HepG2 (cell line): ENCODE data around the gene HNRNPF. TPM values are rescaled to one million over a fixed set of nuclear protein-coding genes. Genes with fewer than 3 reads are reported as not detected.

Experiments
- CHD2 ChIP-seq: IDR thresholded peaks from 2 replicates; pipeline ENCODE4 v1.6.1; 2011; ENCODE audit warnings: low read depth, low read length, improper control_type of control experiment
- CREM ChIP-seq, 2 experiments: sonication (generic) in 1 of 2; formaldehyde crosslinking in 1 of 2; IDR thresholded peaks; 2 replicates each; pipeline versions ENCODE4 v1.4.0 to v1.6.1; 2016 to 2020; ENCODE audit warnings: antibody characterized with exemption in 1 of 2, mild to moderate bottlenecking in 1 of 2, missing genetic modification reagents in 1 of 2
- NCOA2 ChIP-seq: sonication (generic); formaldehyde crosslinking; IDR thresholded peaks from 2 replicates; pipeline ENCODE4 v1.8.0; 2022; ENCODE audit warnings: inconsistent platforms
- NR2F6 ChIP-seq, 2 experiments: IDR thresholded peaks; 2 replicates each; pipeline ENCODE4 v1.6.1; 2016; ENCODE audit warnings: antibody characterized with exemption in 1 of 2, mild to moderate bottlenecking in 1 of 2
- NRL ChIP-seq: sonication (generic); formaldehyde crosslinking; IDR thresholded peaks from 2 replicates; pipeline ENCODE4 v1.5.0; 2020; ENCODE audit warnings: missing genetic modification reagents, mild to moderate bottlenecking, moderate library complexity, borderline replicate concordance
- PAX8 ChIP-seq: sonication (generic); formaldehyde crosslinking; IDR thresholded peaks from 2 replicates; pipeline ENCODE4 v1.8.0; 2022; ENCODE audit warnings: mild to moderate bottlenecking, missing genetic modification reagents, borderline replicate concordance
- SNAPC2 ChIP-seq: sonication (generic); formaldehyde crosslinking; IDR thresholded peaks from 2 replicates; pipeline ENCODE4 v1.8.1; 2022; ENCODE audit warnings: mild to moderate bottlenecking, missing genetic modification reagents
- THYN1 ChIP-seq: sonication (generic); formaldehyde crosslinking; IDR thresholded peaks from 2 replicates; pipeline ENCODE4 v1.8.1; 2023; ENCODE audit warnings: low read depth, mild to moderate bottlenecking, moderate library complexity, missing genetic modification reagents, borderline replicate concordance
- WIZ ChIP-seq: sonication (generic); formaldehyde crosslinking; IDR thresholded peaks from 2 replicates; pipeline ENCODE4 v1.5.1; 2020; ENCODE audit warnings: mild to moderate bottlenecking, missing genetic modification reagents
- ZEB1 ChIP-seq: IDR thresholded peaks from 2 replicates; pipeline ENCODE4 v1.6.1; 2012; ENCODE audit warnings: mild to moderate bottlenecking, low read depth, inconsistent platforms; ENCODE audit not compliant: insufficient replicate concordance
- ZMYM2 ChIP-seq: sonication (generic); formaldehyde crosslinking; IDR thresholded peaks from 2 replicates; pipeline ENCODE4 v1.8.0; 2022; ENCODE audit warnings: mild to moderate bottlenecking, missing genetic modification reagents
- ZNF260 ChIP-seq: sonication (generic); formaldehyde crosslinking; IDR thresholded peaks from 2 replicates; pipeline ENCODE4 v1.4.0; 2020; ENCODE audit warnings: missing genetic modification reagents, low read depth, mild to moderate bottlenecking, borderline replicate concordance
- ZNF263 ChIP-seq: sonication (generic); formaldehyde crosslinking; IDR thresholded peaks from 2 replicates; pipeline ENCODE4 v1.4.0; 2020; ENCODE audit warnings: missing genetic modification reagents
- ZNF3 ChIP-seq: IDR thresholded peaks from 2 replicates; pipeline ENCODE4 v1.7.0; 2017; ENCODE audit warnings: inconsistent platforms
- ZNF460 ChIP-seq: sonication (generic); formaldehyde crosslinking; IDR thresholded peaks from 2 replicates; pipeline ENCODE4 v1.5.1; 2020; ENCODE audit warnings: missing genetic modification reagents, mild to moderate bottlenecking, borderline replicate concordance
- ZNF564 ChIP-seq: sonication (generic); formaldehyde crosslinking; IDR thresholded peaks from 2 replicates; pipeline ENCODE4 v1.8.1; 2023; ENCODE audit warnings: mild to moderate bottlenecking, missing genetic modification reagents
- ZNF569 ChIP-seq: sonication (generic); formaldehyde crosslinking; IDR thresholded peaks from 2 replicates; pipeline ENCODE4 v1.5.0; 2020; ENCODE audit warnings: mild to moderate bottlenecking, missing genetic modification reagents, moderate library complexity, borderline replicate concordance
- ZNF7 ChIP-seq: IDR thresholded peaks from 2 replicates; pipeline ENCODE4 v1.6.1; 2016; ENCODE audit warnings: missing biosample characterization, missing genetic modification reagents
- polyA plus RNA-seq, 8 experiments: library from polyadenylated mRNA; depleted of rRNA in 3 of 8; stranded (reverse) in 7 of 8; unstranded in 1 of 8; fragments of >200 nt; fragmentation: Illumina TruSeq in 4 of 8; extraction: Trizol in 4 of 8; gene quantifications; 2 replicates each; pipeline versions ENCODE4 v1.2.1 to v1.2.3, GENCODE V29; 2011 to 2016; ENCODE audit warnings: low read depth in 4 of 8, missing spikeins in 1 of 8, mixed read lengths in 1 of 8; ENCODE audit not compliant: insufficient read depth in 1 of 8
- total RNA-seq, 5 experiments: library from RNA; depleted of rRNA; stranded (reverse); fragments of >200 nt; fragmentation: Illumina TruSeq; extraction: Trizol; gene quantifications; 2 replicates each; pipeline ENCODE4 v1.2.3, GENCODE V29; 2016; ENCODE audit warnings: low read depth in 1 of 5
- TF ChIP-seq, protein P1 (sequence below), 2 experiments: sonication (generic) in 1 of 2; formaldehyde crosslinking in 1 of 2; IDR thresholded peaks; 2 replicates each; pipeline versions ENCODE4 v1.5.1 to v1.6.1; 2011 to 2020; ENCODE audit warnings: borderline replicate concordance in 1 of 2, low read depth in 1 of 2, low read length in 1 of 2, mild to moderate bottlenecking in 1 of 2, missing genetic modification reagents in 1 of 2, moderate library complexity in 1 of 2
- TF ChIP-seq, protein P2 (sequence below): sonication (generic); formaldehyde crosslinking; IDR thresholded peaks from 2 replicates; pipeline ENCODE4 v1.5.1; 2020; ENCODE audit warnings: mild to moderate bottlenecking, missing genetic modification reagents, moderate library complexity

HNRNPF gene
- total and polyA plus RNA-seq, 2 of the 13 experiments (the other 11 are each of a cell fraction or from before 2014, with no cell fraction given): 166 to 308 TPM

GRCh38 chr10:43409385-43410109, 561 bp upstream of the HNRNPF start (continued):
- 0 out of 2 replicates have a peak, but pooled peaks have one; percentile 18 for TF ChIP-seq NRL (CRISPR knock-in tag)
- 0 out of 2 replicates have a peak, but pooled peaks have one; percentile 20 for TF ChIP-seq ZMYM2 (CRISPR knock-in tag)
- no peak for TF ChIP-seq ZNF569 (CRISPR knock-in tag)
- no peak for TF ChIP-seq ZEB1
- 0 out of 2 replicates have a peak, but pooled peaks have one; percentile 51 for TF ChIP-seq ZNF564 (CRISPR knock-in tag)
- no peak for TF ChIP-seq NCOA2
- TF ChIP-seq ZNF3 (CRISPR knock-in tag): no peak; the same call in 1 of the 2 replicates
- TF ChIP-seq PAX8: 0 out of 2 replicates have a peak, but pooled peaks have one; percentile 1
- 0 out of 2 replicates have a peak, but pooled peaks have one; percentile 35 for TF ChIP-seq ZNF263 (CRISPR knock-in tag)
- TF ChIP-seq, protein P1, sequence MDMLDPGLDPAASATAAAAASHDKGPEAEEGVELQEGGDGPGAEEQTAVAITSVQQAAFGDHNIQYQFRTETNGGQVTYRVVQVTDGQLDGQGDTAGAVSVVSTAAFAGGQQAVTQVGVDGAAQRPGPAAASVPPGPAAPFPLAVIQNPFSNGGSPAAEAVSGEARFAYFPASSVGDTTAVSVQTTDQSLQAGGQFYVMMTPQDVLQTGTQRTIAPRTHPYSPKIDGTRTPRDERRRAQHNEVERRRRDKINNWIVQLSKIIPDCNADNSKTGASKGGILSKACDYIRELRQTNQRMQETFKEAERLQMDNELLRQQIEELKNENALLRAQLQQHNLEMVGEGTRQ (IDR thresholded peaks at IDR 0.05; ENCODE audit: low read depth, low read length): no peak
- TF ChIP-seq, protein P1 (CRISPR knock-in tag; IDR thresholded peaks at IDR 0.05; ENCODE audit: borderline replicate concordance): no peak
- no peak for TF ChIP-seq CHD2
- TF ChIP-seq CREM (IDR thresholded peaks at IDR 0.05): no peak
- no peak for TF ChIP-seq CREM (CRISPR knock-in tag; IDR thresholded peaks at IDR 0.05)
- TF ChIP-seq, protein P2, sequence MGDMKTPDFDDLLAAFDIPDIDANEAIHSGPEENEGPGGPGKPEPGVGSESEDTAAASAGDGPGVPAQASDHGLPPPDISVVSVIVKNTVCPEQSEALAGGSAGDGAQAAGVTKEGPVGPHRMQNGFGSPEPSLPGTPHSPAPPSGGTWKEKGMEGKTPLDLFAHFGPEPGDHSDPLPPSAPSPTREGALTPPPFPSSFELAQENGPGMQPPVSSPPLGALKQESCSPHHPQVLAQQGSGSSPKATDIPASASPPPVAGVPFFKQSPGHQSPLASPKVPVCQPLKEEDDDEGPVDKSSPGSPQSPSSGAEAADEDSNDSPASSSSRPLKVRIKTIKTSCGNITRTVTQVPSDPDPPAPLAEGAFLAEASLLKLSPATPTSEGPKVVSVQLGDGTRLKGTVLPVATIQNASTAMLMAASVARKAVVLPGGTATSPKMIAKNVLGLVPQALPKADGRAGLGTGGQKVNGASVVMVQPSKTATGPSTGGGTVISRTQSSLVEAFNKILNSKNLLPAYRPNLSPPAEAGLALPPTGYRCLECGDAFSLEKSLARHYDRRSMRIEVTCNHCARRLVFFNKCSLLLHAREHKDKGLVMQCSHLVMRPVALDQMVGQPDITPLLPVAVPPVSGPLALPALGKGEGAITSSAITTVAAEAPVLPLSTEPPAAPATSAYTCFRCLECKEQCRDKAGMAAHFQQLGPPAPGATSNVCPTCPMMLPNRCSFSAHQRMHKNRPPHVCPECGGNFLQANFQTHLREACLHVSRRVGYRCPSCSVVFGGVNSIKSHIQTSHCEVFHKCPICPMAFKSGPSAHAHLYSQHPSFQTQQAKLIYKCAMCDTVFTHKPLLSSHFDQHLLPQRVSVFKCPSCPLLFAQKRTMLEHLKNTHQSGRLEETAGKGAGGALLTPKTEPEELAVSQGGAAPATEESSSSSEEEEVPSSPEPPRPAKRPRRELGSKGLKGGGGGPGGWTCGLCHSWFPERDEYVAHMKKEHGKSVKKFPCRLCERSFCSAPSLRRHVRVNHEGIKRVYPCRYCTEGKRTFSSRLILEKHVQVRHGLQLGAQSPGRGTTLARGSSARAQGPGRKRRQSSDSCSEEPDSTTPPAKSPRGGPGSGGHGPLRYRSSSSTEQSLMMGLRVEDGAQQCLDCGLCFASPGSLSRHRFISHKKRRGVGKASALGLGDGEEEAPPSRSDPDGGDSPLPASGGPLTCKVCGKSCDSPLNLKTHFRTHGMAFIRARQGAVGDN: peak; percentile 6; the same call in 1 of the 2 replicates
- peak; percentile 76; the same call in 1 of the 2 replicates for TF ChIP-seq ZNF460
- no peak for TF ChIP-seq ZNF260 (CRISPR knock-in tag)
- no peak for TF ChIP-seq ZNF7 (CRISPR knock-in tag)
- 0 out of 2 replicates have a peak, but pooled peaks have one; percentile 37 for TF ChIP-seq THYN1 (CRISPR knock-in tag)
- TF ChIP-seq WIZ: no peak
- TF ChIP-seq SNAPC2: no peak
- no peak for TF ChIP-seq NR2F6 (IDR thresholded peaks at IDR 0.05)
- no peak for TF ChIP-seq NR2F6 (CRISPR knock-in tag; IDR thresholded peaks at IDR 0.05)
